T-helper 1 cell treated with Interleukin-12 subunit alpha and Interleukin-12 subunit beta and Interleukin-4 antibody, amounts not matched to agents 30 ng/mL and 1 ng/mL, for 36 hours (primary cell): Measurements from ENCODE around the gene UQCC3. TPM values are rescaled to one million over a fixed set of nuclear protein-coding genes. Genes with fewer than 3 reads are reported as not detected.
"Not testable (repeated sequence)": the region's sequence is repeated elsewhere in the genome, so short reads cannot be mapped to it uniquely, and the experiment has no call there.

ENCODE experiments used
- intact Hi-C: fragments of 100-400 bp; cut with micrococcal nuclease; formaldehyde crosslinking; loops from one replicate; pipeline ENCODE4 v1.15.1; 2024
- total RNA-seq: library from RNA; stranded (reverse); gene quantifications from 2 replicates; pipeline ENCODE4 v1.2.3, GENCODE V29; 2022

The UQCC3 gene, protein sequence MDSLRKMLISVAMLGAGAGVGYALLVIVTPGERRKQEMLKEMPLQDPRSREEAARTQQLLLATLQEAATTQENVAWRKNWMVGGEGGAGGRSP
- 7.8 and 8.0 TPM in 2 replicates for total RNA-seq

DNA sequence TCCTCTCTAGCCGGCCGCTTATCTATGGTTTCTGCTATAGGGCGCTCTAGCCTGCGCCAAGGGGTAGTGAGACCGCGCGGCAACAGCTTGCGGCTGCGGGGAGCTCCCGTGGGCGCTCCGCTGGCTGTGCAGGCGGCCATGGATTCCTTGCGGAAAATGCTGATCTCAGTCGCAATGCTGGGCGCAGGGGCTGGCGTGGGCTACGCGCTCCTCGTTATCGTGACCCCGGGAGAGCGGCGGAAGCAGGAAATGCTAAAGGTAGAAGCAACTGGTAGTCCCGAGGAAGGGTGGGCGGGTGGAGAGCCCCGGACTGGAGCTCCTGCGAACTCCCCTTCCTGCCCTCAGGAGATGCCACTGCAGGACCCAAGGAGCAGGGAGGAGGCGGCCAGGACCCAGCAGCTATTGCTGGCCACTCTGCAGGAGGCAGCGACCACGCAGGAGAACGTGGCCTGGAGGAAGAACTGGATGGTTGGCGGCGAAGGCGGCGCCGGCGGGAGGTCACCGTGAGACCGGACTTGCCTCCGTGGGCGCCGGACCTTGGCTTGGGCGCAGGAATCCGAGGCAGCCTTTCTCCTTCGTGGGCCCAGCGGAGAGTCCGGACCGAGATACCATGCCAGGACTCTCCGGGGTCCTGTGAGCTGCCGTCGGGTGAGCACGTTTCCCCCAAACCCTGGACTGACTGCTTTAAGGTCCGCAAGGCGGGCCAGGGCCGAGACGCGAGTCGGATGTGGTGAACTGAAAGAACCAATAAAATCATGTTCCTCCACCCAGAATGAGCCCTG lies at the start of gene UQCC3, which contains the start of gene LBHD1:
Gene UQCC3, plus strand, starts transcription at position 66 of the 782 bp plus-strand sequence. Its CDS starts 73 bp downstream, at position 139.
Gene LBHD1, minus strand, starts transcription at position 660 of the 782 bp plus-strand sequence. CDS start 2,236 bp downstream, outside the sequence.
- intact Hi-C loops, result loop anchor here (1.0 to 10.0 kb wide), 9 partner anchors 7 to 247 kb away; partner anchors contain the start of genes INTS5, TAF6L, TTC9C and TUT1

DNA sequence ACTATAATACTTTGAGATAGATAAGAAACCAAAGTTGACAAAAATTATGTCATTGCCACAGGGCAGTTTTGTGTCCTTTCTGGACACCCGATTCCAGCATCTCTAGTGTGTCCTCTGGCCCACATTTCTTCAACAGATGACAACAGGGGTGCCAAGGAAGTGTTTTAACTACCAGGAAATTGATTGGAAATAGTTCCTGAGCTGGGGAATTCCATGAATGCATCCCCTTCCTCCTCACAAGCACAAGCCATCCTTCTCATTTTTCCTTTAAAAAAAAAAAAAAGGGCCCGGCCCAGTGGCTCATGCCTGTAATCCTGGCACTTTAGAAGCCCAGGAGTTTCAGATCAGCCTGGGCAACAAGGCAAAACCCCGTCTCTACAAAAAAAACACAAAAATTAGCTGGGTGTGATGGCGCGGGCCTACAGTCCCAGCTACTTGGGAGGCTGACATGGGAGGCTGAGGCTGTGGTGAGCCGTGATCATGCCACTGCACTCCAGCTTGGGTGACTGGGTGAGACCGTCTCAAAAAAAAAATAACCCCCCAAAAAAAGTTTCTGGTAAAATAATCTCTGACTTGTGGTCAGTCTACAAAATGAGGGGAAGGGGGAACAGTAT lies 48.9 kb upstream of the UQCC3 start:
- intact Hi-C loops, result loop anchor here (1.0 kb wide), 9 partner anchors 9 to 87 kb away; partner anchors contain the start of genes C11orf98, CSKMT, GANAB and INTS5

DNA sequence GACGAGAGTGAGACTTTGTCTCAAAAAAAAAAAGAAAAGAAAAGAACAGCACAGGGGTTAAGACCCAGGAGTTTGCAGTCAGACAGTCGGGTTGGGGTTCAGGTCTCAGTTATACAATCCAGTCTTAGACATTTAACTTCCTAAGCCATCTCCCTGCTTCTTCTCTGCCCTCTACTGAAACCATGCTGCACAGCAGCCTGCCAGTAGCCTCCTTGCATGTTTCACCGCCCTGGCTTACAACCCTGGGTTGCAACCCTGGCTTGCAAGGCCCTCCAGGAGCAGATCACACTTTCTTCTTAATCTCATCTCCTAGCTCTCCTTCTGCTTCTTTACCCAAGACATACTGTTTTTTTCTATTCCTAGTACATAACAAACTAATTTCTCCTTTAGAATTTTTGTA lies 43.8 kb upstream of the UQCC3 start:
- intact Hi-C loops, result no loop called here

DNA sequence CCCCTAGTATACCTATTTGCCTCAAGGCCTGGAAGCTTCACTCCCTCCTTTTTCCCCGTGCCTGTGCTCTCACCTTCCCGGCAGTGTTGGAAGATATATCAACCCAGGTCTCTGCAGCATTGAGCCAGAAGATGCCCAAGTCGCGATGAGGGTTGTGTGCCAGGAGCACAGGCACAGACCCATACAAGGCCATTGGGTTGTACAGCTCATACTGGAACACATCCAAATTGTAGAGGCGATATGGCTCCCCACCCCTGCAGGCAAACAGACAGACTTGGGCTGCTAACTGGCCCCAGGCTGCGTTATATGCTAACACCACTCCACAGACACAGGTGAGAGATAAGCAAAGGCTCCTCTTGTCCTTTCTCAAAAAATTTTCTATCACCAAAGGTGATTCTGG lies 39.0 kb upstream of the UQCC3 start:
- intact Hi-C loops, result no loop called here

- intact Hi-C loops, result no loop called here
These were observed 27.3 kb upstream of the UQCC3 start for GRCh38 chr11:62644220-62644619.

GRCh38 chr11:62645671-62645945 lies 25.9 kb upstream of the UQCC3 start:
- intact Hi-C loops, result loop anchor here (1.0 kb wide), 1 partner anchor 8 kb away; the partner anchor contains the start of gene INTS5

DNA sequence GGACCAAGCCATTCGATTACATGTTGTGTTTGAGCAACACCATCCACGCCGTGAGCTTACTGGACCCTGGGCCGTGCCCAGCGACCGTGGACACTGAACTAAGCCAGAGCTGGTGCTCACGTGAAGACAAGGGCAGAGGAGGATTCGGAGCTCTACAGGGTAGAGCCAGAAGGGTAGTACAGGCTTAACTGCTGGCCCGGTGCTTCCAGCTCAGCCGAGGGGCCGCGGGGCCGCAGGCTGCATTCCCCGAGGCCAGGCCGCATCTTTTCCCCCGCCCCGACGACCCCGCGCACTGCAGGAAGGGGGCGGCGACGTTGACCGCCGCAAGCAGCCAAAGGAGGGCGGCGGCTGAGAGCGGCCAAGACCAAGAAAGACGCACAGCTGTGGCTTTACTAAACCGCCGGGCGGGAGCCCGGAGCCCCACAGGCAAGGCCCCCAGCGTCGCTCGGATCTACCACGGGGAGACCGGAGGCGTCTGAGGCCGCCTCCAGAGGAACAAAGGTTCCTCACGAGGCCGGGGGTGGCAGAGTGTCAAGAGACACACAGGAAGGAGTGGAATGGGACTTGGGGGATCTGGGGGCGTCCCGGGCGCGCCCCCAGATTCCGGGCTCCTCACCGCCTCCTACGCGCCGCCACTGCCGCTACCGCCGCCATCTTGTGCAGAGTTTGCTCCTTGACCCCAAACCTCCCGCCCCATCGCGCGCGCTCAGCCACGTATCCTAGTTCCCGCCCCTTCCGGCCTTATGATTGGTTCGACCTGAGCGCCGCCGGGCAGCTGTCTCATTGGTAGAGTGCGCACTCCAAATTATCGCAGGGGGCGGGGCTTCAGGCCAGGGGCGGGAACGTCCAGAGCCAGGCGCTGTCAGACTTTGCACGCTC lies 25.3 kb upstream of the UQCC3 start, which contains the start of gene GANAB:
Gene GANAB, minus strand, starts transcription at position 668 of the 879 bp plus-strand sequence. Its CDS starts 14 bp downstream, at position 654.
- intact Hi-C loops, result loop anchor here (1.0 to 2.0 kb wide), 14 partner anchors 7 to 853 kb away; partner anchors contain the start of genes C11orf98, CSKMT, EML3 and FEN1

DNA sequence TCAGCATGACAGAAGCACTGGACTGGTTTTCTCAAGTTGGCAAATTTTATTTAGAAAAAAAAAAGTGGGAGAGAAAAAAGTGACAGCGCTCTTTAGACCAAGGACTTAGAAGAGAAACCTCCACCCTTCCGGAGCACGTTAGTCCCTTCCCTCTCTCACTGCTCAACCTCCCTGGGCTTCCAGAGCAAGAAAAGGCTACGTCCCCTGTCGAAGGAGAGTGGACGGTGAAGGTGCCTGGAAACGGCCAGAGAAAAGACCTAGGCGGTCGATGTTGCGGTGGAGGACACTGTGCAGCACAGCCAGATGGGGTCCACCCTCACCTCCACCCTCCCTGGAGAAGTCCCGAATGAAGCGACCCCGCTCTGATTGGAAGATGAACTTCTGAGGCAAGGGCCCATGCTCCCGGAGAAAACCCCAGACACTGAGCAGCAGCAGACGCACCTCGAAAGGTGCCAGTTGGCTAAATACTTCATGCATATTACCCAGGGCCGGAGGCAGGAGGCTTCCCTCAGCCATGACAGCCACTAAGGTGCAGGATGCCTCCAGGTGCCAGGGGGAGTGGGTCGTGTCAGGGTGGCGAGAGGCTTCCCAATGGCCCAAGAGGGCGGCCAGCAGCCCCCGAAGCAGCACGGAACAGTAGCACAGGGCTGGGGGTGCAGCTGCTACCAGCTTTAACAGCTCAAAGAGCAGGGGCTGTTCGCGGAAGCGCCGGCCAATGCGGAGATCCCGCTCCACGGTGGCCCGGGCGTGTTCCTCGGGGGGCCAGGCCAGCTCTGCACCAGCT lies 24.5 kb upstream of the UQCC3 start:
- intact Hi-C loops, result loop anchor here (1.0 to 2.0 kb wide), 13 partner anchors 18 to 854 kb away; partner anchors contain the start of genes C11orf98, CSKMT, EML3 and FEN1

- intact Hi-C loops, result loop anchor here (2.0 kb wide), 3 partner anchors 157 to 855 kb away; partner anchors contain the start of genes FEN1, NXF1, STX5 and TEX54
These were observed 23.9 kb upstream of the UQCC3 start for GRCh38 chr11:62647609-62648005.

DNA sequence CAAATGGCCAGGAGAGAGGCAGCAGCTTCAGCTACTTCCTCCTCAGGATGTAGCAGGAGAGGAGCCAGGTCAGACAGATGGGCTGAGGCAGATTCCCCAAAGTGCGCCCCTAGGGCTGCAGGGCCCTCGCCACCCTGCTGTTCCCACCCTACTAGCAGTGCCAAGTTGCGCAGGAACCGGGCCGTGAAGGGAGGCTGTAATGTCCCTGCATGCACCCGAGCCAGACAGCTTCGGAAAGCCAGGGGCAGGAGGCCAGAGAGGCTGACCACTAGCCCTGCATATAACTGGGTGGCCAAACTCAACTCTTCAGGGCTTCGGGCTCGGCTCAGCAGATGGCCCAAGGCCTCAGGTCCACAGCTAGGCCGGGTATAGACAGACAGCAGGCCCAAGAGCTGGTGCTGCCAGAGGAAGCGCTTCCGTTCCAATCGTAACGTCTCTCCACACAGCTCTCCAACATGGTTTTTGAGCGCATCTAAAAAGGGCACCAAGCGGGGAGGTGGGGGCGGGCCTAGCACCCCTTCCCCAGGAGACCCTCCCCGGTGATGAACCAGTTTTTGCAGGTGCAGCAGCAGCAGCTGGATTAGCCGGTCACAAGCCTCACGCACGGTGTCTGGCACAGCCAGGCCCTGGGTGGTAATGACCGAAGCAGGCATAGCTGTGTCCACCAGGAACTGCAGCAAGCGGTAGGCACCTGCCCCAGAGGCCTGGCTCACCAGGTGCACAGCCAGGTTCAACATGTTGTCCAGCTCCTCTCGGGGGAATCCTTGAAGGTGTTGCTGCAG lies 23.1 kb upstream of the UQCC3 start:
- intact Hi-C loops, result no loop called here

DNA sequence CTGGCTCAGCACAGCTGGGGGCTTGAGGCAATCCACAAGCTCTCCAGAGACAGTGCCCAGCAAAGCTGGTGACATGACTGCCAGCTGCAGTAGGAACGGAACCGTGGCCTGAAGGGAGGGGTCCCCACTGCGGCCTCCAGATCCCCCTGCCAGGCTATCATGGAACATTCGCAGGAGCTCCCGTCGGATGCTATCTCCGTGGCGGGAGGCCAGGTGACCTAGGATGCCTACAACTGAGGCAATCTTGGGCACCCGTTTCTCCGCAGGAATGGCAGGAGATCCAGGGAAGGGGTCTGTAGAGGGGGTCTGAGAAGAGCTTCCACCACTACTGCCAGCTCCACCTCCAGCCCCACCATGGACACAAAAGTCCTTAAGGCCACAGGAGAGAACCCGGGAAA lies 22.5 kb upstream of the UQCC3 start:
- intact Hi-C loops, result no loop called here

GRCh38 chr11:62649486-62649885 lies 22.0 kb upstream of the UQCC3 start:
- intact Hi-C loops, result no loop called here

DNA sequence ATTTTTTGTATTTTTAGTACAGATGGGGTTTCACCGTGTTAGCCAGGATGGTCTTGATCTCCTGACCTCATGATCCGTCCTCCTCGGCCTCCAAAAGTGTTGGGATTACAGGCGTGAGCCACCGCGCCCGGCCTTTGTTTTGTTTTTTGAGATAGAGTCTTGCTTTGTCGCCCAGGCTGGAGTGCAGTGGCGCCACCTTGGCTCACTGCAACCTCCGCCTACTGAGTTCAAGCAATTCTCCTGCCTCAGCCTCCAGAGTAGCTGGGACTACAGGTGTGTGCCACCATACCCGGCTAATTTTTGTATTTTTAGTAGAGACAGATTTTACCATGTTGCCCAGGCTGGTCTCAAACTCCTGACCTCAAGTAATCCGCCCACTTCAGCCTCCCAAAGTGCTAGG lies 21.2 kb upstream of the UQCC3 start:
- intact Hi-C loops, result not testable (repeated sequence)

- intact Hi-C loops, result loop anchor here (1.0 kb wide), 6 partner anchors 7 to 75 kb away; partner anchors contain the start of genes C11orf98, CSKMT, HNRNPUL2 and UQCC3
These were observed 19.1 kb upstream of the UQCC3 start for GRCh38 chr11:62652161-62653006.

- intact Hi-C loops, result no loop called here
These were observed 17.2 kb upstream of the UQCC3 start for GRCh38 chr11:62654297-62654696.

GRCh38 chr11:62656796-62657429 lies 14.6 kb upstream of the UQCC3 start:
- intact Hi-C loops, result no loop called here

DNA sequence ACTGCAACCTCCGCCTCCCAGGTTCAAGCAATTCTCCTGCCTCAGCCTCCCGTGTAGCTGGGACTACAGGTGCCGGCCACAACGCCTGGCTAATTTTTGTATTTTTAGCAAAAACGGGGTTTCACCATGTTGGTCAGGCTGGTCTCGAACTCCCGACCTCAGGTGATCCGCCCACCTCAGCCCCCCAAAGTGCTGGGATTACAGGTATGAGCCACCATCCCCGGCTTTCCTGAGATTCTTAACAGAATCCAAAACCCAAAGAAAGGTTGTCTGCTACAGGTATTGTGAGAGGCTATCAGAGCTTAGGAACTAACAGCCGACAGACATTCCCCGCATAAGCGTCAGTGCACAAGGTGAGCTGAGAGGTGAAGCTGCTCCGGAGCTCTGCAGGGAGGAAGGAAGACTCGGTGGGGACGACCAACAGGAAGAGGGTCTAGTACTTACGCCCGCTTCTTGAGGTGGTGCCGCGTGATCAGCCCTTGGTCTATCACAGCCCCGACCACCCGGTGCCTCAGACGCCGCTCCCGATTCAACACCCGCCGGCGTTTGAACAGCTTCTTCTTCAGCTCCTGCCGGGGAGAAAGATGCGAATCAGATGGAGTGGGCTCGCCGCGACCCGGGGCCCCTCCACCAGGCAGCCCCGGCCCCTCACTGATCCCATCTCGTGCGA lies 6.9 kb upstream of the UQCC3 start:
- intact Hi-C loops, result loop anchor here (1.0 to 10.0 kb wide), 14 partner anchors 8 to 540 kb away; partner anchors contain the start of genes EML3, GANAB, HNRNPUL2 and INCENP
